ENCODE results near the gene TMEM256.

DNA sequence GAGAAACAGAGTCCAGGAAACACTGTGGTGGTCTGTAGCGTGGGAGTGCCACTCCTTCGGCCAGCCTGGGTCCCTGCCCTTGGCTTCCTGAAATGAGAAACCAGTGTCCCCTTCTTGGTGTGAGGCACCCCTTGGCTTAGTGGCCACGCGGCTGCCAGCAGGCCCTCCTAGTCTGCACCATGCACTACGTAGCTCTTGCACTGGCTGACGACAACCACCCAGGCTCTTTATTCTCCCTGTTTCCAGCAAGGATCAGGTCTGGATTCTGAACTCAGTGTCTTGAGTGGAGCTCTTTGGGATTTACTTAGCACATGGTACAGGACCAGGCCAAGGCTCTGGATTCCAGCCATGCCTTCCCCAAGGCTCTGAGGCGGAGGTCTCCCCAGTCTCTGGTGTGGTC, 23.7 kb upstream of the TMEM256 start:
- TF ChIP-seq, protein P1, sequence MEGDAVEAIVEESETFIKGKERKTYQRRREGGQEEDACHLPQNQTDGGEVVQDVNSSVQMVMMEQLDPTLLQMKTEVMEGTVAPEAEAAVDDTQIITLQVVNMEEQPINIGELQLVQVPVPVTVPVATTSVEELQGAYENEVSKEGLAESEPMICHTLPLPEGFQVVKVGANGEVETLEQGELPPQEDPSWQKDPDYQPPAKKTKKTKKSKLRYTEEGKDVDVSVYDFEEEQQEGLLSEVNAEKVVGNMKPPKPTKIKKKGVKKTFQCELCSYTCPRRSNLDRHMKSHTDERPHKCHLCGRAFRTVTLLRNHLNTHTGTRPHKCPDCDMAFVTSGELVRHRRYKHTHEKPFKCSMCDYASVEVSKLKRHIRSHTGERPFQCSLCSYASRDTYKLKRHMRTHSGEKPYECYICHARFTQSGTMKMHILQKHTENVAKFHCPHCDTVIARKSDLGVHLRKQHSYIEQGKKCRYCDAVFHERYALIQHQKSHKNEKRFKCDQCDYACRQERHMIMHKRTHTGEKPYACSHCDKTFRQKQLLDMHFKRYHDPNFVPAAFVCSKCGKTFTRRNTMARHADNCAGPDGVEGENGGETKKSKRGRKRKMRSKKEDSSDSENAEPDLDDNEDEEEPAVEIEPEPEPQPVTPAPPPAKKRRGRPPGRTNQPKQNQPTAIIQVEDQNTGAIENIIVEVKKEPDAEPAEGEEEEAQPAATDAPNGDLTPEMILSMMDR (IDR thresholded peaks at IDR 0.05): no peak
- no peak for TF ChIP-seq POLR2A (IDR thresholded peaks at IDR 0.05)

Measured in uterus (tissue), 2 donors.